HEK293 (cell line): ENCODE results near the gene MTMR2.

Experiments
- CTCF ChIP-seq: fragments of 450-650 bp; formaldehyde crosslinking; IDR thresholded peaks from 2 replicates; pipeline ENCODE4 v1.5.1; 2016; ENCODE audit warnings: missing biosample characterization, missing genetic modification characterization
- RBAK ChIP-seq: fragments of 450-650 bp; formaldehyde crosslinking; IDR thresholded peaks from 2 replicates; pipeline ENCODE4 v1.5.1; 2016; ENCODE audit warnings: missing biosample characterization, missing genetic modification characterization
- YY1 ChIP-seq: fragments of 450-650 bp; formaldehyde crosslinking; IDR thresholded peaks from 2 replicates; pipeline ENCODE4 v1.5.1; 2018; ENCODE audit warnings: missing biosample characterization, missing genetic modification characterization
- ZBTB1 ChIP-seq: fragments of 450-650 bp; formaldehyde crosslinking; IDR thresholded peaks from 2 replicates; pipeline ENCODE4 v1.5.1; 2016; ENCODE audit warnings: missing biosample characterization, missing genetic modification characterization
- ZBTB20 ChIP-seq: fragments of 450-650 bp; formaldehyde crosslinking; IDR thresholded peaks from 2 replicates; pipeline ENCODE4 v1.5.1; 2016; ENCODE audit warnings: missing biosample characterization, missing genetic modification characterization
- ZBTB21 ChIP-seq: fragments of 450-650 bp; formaldehyde crosslinking; IDR thresholded peaks from 2 replicates; pipeline ENCODE4 v1.5.1; 2017; ENCODE audit warnings: missing biosample characterization, missing genetic modification characterization
- ZBTB49 ChIP-seq: fragments of 450-650 bp; formaldehyde crosslinking; IDR thresholded peaks from 2 replicates; pipeline ENCODE4 v1.5.1; 2016; ENCODE audit warnings: missing biosample characterization, missing genetic modification characterization, low read depth
- ZNF148 ChIP-seq: fragments of 450-650 bp; formaldehyde crosslinking; IDR thresholded peaks from 2 replicates; pipeline ENCODE4 v1.5.0; 2017; ENCODE audit warnings: missing biosample characterization, missing genetic modification characterization, borderline replicate concordance
- ZNF184 ChIP-seq: fragments of 450-650 bp; IDR thresholded peaks from 2 replicates; pipeline ENCODE4 v1.5.1; 2018; ENCODE audit warnings: missing biosample characterization, mild to moderate bottlenecking, missing genetic modification characterization
- ZNF274 ChIP-seq, 2 experiments: fragments of 200-500 bp in 1 of 2; fragments of 450-650 bp in 1 of 2; sonication (Bioruptor generic) in 1 of 2; formaldehyde crosslinking in 1 of 2; IDR thresholded peaks; 2 replicates each; pipeline versions ENCODE4 v1.5.1 to v1.6.1; 2014 to 2016; ENCODE audit warnings: borderline replicate concordance in 1 of 2, inconsistent platforms in 1 of 2, low read length in 1 of 2, missing biosample characterization in 1 of 2, missing genetic modification characterization in 1 of 2
- ZNF423 ChIP-seq: fragments of 450-650 bp; formaldehyde crosslinking; IDR thresholded peaks from 2 replicates; pipeline ENCODE4 v1.5.1; 2016; ENCODE audit warnings: missing biosample characterization, missing genetic modification characterization

- no peak for TF ChIP-seq CTCF (tag by site-specific recombination)
- TF ChIP-seq ZNF423 (tag by site-specific recombination): no peak
- no peak for TF ChIP-seq ZNF184 (tag by site-specific recombination)
- no peak for TF ChIP-seq ZBTB1 (tag by site-specific recombination)
- TF ChIP-seq YY1 (tag by site-specific recombination): no peak
- no peak for TF ChIP-seq ZBTB20 (tag by site-specific recombination)
- no peak for TF ChIP-seq ZBTB49 (tag by site-specific recombination)
- TF ChIP-seq ZNF274 (IDR thresholded peaks at IDR 0.05; ENCODE audit: low read length): no peak
- TF ChIP-seq ZNF274 (tag by site-specific recombination; IDR thresholded peaks at IDR 0.05; ENCODE audit: borderline replicate concordance): no peak
- TF ChIP-seq ZNF148 (tag by site-specific recombination): no peak
- TF ChIP-seq ZBTB21 (tag by site-specific recombination): no peak
- TF ChIP-seq RBAK: no peak
These were observed 94.2 kb downstream of the MTMR2 start for GRCh38 chr11:95829580-95830259.
